Adipocyte (in vitro differentiated cells): ENCODE measurements around the gene PLCB3.
A peak's percentile ranks its signal among the peaks of the same experiment; 100 is the strongest.

Experiments used
- DNase-seq: peaks from one replicate; pipeline ENCODE4 v3.0.0-alpha.2; 2015; ENCODE audit warnings: low read depth
- H3K27me3 ChIP-seq: replicated peaks from 2 replicates; pipeline ENCODE4 v1.7.0; 2013; ENCODE audit warnings: mild to moderate bottlenecking, low read length, moderate library complexity; ENCODE audit not compliant: control insufficient read depth, insufficient read depth
- H3K36me3 ChIP-seq: 2 replicates; pipeline ENCODE4 v1.7.0; 2013; ENCODE audit warnings: low read length, mild to moderate bottlenecking, moderate library complexity; ENCODE audit not compliant: control insufficient read depth, insufficient read depth, severe bottlenecking
- H3K4me1 ChIP-seq: 2 replicates; pipeline ENCODE4 v1.7.0; 2013; ENCODE audit warnings: mild to moderate bottlenecking, low read length, moderate library complexity; ENCODE audit not compliant: control insufficient read depth, insufficient read depth
- H3K4me3 ChIP-seq: 2 replicates; pipeline ENCODE4 v1.7.0; 2013; ENCODE audit warnings: mild to moderate bottlenecking, low read length, moderate library complexity
- H3K9ac ChIP-seq: 2 replicates; pipeline ENCODE4 v1.7.0; 2013; ENCODE audit warnings: mild to moderate bottlenecking, low read length, moderate library complexity
- H3K9me3 ChIP-seq: 2 replicates; pipeline ENCODE4 v1.7.0; 2013; ENCODE audit warnings: mild to moderate bottlenecking, low read length, moderate library complexity; ENCODE audit not compliant: control insufficient read depth

PLCB3 gene

GRCh38 chr11:64263947-64264317, 12.6 kb downstream of the PLCB3 start:
- no peak overlapping the region for H3K4me3 ChIP-seq
- H3K9me3 ChIP-seq = no peaks in the 10 kb centered on the region
- H3K27me3 ChIP-seq = no peaks in the 10 kb centered on the region
- no peak overlapping the region for H3K9ac ChIP-seq
- DNase-seq = no peak
- peaks cover 19% of the 10 kb centered on the region for H3K4me1 ChIP-seq
- peaks cover 57% of the 10 kb centered on the region for H3K36me3 ChIP-seq

GRCh38 chr11:64264371-64264852, 13.1 kb downstream of the PLCB3 start:
- DNase-seq = no peak
- Histone ChIP-seq H3K4me3 (no peak overlapping the region), H3K9me3 (no peaks in the 10 kb centered on the region), H3K4me1 (peaks cover 21% of the 10 kb centered on the region), H3K27me3 (no peaks in the 10 kb centered on the region), H3K36me3 (peaks cover 52% of the 10 kb centered on the region), H3K9ac (no peak overlapping the region)

DNA sequence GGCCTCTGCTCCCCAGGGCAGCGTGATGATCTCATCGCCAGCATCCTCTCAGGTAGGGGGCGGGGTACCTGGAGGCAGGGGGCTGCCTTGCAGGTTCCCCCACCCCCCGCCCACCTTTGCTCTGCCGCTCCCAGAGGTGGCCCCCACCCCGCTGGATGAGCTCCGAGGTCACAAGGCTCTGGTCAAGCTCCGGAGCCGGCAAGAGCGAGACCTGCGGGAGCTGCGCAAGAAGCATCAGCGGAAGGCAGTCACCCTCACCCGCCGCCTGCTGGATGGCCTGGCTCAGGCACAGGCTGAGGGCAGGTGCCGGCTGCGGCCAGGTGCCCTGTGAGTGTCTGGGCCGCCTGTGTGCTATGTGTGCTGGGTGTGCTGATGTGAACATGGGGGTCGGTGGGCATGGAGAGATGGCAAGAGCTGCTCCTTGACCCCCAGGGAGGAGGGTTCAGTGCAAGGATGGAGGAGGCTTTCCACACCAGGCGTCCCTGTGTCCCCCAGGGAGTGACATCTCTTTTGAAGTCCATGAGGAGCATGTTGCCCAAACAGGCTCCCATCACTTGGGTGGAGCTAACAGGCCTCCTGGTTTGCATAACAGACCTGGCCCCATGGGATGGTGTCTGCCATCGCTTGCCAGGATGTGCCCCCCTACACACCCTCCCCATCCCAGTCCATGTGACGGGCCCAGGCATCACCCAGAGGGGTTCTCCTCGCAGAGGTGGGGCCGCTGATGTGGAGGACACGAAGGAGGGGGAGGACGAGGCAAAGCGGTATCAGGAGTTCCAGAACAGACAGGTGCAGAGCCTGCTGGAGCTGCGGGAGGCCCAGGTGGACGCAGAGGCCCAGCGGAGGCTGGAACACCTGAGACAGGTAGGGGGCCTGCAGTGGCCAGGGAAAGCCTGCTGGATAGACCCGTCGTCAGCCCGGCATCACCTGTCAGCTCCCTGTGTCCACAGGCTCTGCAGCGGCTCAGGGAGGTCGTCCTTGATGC, 14.1 kb downstream of the PLCB3 start:
- Histone ChIP-seq H3K36me3 (peaks cover 44% of the 10 kb centered on the region), H3K27me3 (no peaks in the 10 kb centered on the region), H3K4me1 (peaks cover 21% of the 10 kb centered on the region), H3K9ac (no peak overlapping the region), H3K4me3 (no peak overlapping the region), H3K9me3 (no peaks in the 10 kb centered on the region)
- DNase-seq = no peak

DNA sequence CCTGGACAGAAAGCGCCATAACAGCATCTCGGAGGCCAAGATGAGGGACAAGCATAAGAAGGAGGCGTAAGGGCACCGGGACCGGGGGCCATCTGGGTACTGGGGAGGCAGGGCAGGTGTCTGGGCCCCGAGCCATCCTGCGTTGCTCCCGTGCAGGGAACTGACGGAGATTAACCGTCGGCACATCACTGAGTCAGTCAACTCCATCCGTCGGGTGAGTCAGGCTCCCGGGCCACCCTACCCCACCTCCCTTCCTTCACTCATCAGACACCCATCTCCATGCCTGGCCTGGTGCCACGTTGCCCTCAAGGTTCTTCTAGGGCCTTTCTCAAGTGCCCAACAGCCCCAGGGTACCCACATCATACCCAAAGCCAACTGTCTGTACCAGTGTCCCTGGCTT, 15.0 kb downstream of the PLCB3 start:
- H3K27me3 ChIP-seq = no peaks in the 10 kb centered on the region
- H3K9me3 ChIP-seq = no peaks in the 10 kb centered on the region
- H3K4me1 ChIP-seq = peaks cover 21% of the 10 kb centered on the region
- peaks cover 42% of the 10 kb centered on the region for H3K36me3 ChIP-seq
- H3K4me3 ChIP-seq = no peak overlapping the region
- no peak overlapping the region for H3K9ac ChIP-seq
- no peak for DNase-seq

DNA sequence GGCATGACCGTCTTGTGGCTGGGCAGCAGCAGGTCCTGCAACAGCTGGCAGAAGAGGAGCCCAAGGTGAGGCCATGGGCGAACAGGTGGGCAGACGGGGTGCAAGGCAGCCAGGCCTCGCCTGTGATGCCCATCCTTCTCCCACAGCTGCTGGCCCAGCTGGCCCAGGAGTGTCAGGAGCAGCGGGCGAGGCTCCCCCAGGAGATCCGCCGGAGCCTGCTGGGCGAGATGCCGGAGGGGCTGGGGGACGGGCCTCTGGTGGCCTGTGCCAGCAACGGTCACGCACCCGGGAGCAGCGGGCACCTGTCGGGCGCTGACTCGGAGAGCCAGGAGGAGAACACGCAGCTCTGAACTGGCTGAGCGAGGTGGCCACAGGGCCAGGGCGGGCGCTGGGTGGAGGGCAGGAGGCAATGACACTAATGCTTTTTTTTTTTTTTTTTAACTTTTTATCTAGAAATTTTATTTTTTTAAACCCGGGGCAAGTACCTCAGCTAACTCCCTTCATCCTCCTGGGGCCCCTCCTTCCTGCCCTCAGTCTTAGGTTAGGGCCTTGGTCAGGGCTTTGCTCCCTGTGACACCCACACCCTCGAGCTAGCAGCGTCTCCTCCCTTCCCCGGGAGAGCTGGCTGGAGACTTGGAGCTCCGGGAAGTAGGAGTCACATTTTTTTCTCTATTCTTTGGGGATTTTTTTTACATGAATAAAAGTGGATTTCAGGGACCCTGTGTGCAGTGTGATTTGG, 16.0 kb downstream of the PLCB3 start:
- DNase-seq = no peak
- H3K4me1 ChIP-seq = peaks cover 29% of the 10 kb centered on the region
- H3K36me3 ChIP-seq = peaks cover 32% of the 10 kb centered on the region
- H3K27me3 ChIP-seq = no peaks in the 10 kb centered on the region
- H3K9me3 ChIP-seq = no peaks in the 10 kb centered on the region
- no peak overlapping the region for H3K4me3 ChIP-seq
- H3K9ac ChIP-seq = peak overlapping the region; percentile 99

GRCh38 chr11:64268025-64268892, 16.9 kb downstream of the PLCB3 start:
- Histone ChIP-seq H3K4me3 (peak overlapping the region; percentile 89), H3K27me3 (no peaks in the 10 kb centered on the region), H3K36me3 (peaks cover 23% of the 10 kb centered on the region), H3K4me1 (peaks cover 31% of the 10 kb centered on the region), H3K9ac (peak overlapping the region; percentile 99), H3K9me3 (no peaks in the 10 kb centered on the region)
- DNase-seq = peak; percentile 39

DNA sequence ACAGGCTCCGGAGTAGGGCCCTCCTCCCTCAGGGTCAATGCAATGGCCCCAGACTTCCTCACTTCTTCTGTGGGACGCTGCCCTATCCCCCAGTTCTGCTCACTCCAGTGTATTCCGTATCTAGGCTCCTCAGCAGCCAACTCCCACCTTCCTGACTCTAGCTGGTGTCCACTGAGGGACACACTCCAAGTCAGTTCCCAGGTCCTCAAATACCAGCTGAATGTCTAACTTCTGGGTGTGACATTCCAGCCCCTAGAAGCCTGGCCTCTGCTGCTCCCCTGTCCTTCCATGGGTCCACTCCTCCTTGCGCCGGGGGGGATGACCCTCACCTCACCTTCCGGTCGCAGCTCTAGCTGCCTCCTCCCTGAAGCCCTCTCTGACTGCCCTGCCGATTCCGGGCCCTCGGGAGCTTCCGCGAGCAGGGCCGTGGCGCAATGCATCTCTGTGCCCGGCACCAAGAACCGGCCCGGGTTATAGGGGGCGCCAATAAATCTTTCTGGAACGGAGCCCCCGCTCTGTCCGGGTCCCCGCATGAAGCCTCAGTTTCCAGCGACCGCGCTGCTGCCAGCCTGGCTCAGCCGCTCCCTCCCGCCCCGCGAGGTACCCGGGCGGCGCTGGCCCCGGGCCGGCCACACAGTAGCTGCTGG, 17.7 kb downstream of the PLCB3 start:
- peak; percentile 73 for DNase-seq
- Histone ChIP-seq H3K9me3 (no peaks in the 10 kb centered on the region), H3K36me3 (peaks cover 16% of the 10 kb centered on the region)

GRCh38 chr11:64269540-64270220, 18.4 kb downstream of the PLCB3 start:
- H3K9ac ChIP-seq = peak overlapping the region; percentile 99
- peaks cover 31% of the 10 kb centered on the region for H3K4me1 ChIP-seq
- peak overlapping the region; percentile 97 for H3K4me3 ChIP-seq
- peaks cover 15% of the 10 kb centered on the region for H3K36me3 ChIP-seq
- no peaks in the 10 kb centered on the region for H3K9me3 ChIP-seq
- peak; percentile 100 for DNase-seq
- no peaks in the 10 kb centered on the region for H3K27me3 ChIP-seq

More for the DNA sequence above, 17.7 kb downstream of the PLCB3 start:
- Histone ChIP-seq H3K4me3 (peak overlapping the region; percentile 89), H3K4me1 (peaks cover 31% of the 10 kb centered on the region), H3K9ac (peak overlapping the region; percentile 99), H3K27me3 (no peaks in the 10 kb centered on the region)

- Histone ChIP-seq H3K9ac (no peak overlapping the region), H3K4me3 (no peak overlapping the region), H3K36me3 (peaks cover 18% of the 10 kb centered on the region), H3K27me3 (no peaks in the 10 kb centered on the region), H3K9me3 (no peaks in the 10 kb centered on the region), H3K4me1 (peaks cover 10% of the 10 kb centered on the region)
- no peak for DNase-seq
Measured at GRCh38 chr11:64275031-64275800, 23.9 kb downstream of the PLCB3 start.
